ENCODE data around the gene TUBB1.

The TUBB1 gene

GRCh38 chr20:59013031-59013951 is 5.9 kb upstream of the TUBB1 start:
- peak overlapping the region; percentile 21 for H3K27ac ChIP-seq
- TF ChIP-seq, protein P1, sequence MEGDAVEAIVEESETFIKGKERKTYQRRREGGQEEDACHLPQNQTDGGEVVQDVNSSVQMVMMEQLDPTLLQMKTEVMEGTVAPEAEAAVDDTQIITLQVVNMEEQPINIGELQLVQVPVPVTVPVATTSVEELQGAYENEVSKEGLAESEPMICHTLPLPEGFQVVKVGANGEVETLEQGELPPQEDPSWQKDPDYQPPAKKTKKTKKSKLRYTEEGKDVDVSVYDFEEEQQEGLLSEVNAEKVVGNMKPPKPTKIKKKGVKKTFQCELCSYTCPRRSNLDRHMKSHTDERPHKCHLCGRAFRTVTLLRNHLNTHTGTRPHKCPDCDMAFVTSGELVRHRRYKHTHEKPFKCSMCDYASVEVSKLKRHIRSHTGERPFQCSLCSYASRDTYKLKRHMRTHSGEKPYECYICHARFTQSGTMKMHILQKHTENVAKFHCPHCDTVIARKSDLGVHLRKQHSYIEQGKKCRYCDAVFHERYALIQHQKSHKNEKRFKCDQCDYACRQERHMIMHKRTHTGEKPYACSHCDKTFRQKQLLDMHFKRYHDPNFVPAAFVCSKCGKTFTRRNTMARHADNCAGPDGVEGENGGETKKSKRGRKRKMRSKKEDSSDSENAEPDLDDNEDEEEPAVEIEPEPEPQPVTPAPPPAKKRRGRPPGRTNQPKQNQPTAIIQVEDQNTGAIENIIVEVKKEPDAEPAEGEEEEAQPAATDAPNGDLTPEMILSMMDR (conservative IDR thresholded peaks at IDR 0.05; ENCODE audit: low read depth): no peak
- DNase-seq (ENCODE audit: low spot score): no peak
- ChIA-PET CTCF (interaction anchor here (0.6 kb wide), 1 partner anchor 18 kb away, joined by 3 read pairs; no protein-coding TSS in a partner anchor), POLR2A (ENCODE audit: low non-redundant PET) (no interaction called here)

DNA sequence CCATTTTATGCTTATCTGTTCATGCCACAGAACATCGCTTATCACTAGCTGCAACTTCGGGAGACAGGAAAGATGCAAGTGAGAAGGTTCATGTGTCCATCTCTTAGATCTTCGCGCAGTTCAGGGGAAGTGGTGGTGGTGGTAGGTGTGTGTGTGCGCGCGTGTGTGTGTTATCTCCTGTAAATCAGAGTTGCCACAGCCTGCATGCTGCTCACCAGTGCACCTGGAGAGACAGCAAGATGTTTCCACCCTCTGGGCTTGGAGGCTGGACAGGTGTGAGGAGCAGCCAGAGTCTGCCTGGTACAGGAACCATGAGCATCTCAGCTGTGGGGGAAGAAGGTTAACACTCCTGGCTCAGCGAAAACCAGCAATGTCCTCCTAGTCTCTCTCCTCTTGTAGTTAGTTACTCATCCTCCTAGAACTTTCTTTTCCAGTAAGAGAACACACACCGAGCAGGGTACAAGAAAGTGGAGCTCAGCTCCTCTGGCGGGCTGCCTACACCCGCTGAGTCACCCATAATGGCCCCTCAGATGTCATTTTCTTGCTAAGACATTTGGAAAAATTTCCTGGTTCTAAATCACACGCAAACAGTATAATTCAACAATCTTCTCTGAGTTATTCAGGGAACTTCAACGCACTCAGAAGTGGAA is 5.1 kb upstream of the TUBB1 start:
- POLR2A ChIA-PET (ENCODE audit: low non-redundant PET): no interaction called here
- peak overlapping the region; percentile 21; the same call in 1 of the 2 replicates for H3K27ac ChIP-seq
- TF ChIP-seq, protein P1 (conservative IDR thresholded peaks at IDR 0.05; ENCODE audit: low read depth): no peak
- DNase-seq (ENCODE audit: low spot score): no peak
- CTCF ChIA-PET: interaction anchor here (0.6 to 0.7 kb wide), 2 partner anchors 18 to 74 kb away, joined by 3 read pairs; no protein-coding TSS in a partner anchor

DNA sequence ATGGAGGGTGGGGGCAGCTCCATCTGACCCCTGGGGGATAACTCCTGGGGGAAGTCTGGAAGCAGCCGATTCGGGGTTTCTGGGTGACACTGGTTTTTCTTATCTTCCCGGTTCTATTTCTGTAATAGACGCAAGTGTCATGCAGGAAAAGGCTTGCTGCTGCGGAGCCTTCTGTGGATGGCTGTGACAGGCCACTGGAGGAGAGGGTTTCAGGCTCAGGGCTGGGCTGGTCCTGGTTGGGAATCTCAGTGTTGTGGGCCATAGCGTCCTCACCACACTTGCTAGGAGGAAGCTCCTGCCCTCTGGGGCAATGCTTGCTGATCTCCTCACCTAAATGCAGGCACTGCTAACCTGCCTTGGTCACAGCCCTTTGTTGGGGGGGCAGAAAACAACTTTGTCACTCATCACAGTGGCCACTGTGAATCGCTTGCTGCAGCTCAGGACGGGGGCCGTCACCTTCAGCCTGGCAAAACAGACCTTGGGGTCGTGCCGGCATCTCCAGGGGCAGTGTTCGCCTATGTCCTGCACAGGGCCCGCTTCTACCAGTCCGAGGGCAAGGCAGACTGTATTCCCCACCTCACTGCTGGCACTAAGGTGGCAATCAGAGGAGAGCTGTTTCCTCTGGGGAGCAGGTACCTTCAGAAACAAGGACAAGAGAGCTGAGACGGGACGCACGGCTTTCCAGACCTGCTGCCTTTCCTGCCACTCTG is 4.4 kb upstream of the TUBB1 start:
- TF ChIP-seq, protein P1 (conservative IDR thresholded peaks at IDR 0.05; ENCODE audit: low read depth): no peak
- CTCF ChIA-PET: interaction anchor here (0.6 to 0.7 kb wide), 2 partner anchors 17 to 73 kb away, joined by 3 read pairs; no protein-coding TSS in a partner anchor

GRCh38 chr20:59015411-59015810 is 3.8 kb upstream of the TUBB1 start:
- DNase-seq (ENCODE audit: low spot score): no peak
- ChIA-PET CTCF (interaction anchor here (0.6 to 0.7 kb wide), 3 partner anchors 10 to 207 kb away, joined by 3 to 6 read pairs (median 4); no protein-coding TSS in a partner anchor), POLR2A (ENCODE audit: low non-redundant PET) (no interaction called here)
- H3K27ac ChIP-seq: peak overlapping the region; percentile 53; the same call in 1 of the 2 replicates
- TF ChIP-seq, protein P1 (conservative IDR thresholded peaks at IDR 0.05; ENCODE audit: low read depth): no peak

More for the DNA sequence above, 4.4 kb upstream of the TUBB1 start:
- peak overlapping the region; percentile 1; the same call in 1 of the 2 replicates for H3K27ac ChIP-seq
- DNase-seq (ENCODE audit: low spot score): no peak
- POLR2A ChIA-PET (ENCODE audit: low non-redundant PET): no interaction called here

- DNase-seq (ENCODE audit: low spot score): no peak
- TF ChIP-seq, protein P1 (conservative IDR thresholded peaks at IDR 0.05; ENCODE audit: low read depth): no peak
- ChIA-PET CTCF (interaction anchor here (0.6 to 0.8 kb wide), 5 partner anchors 9 to 374 kb away, joined by 3 to 6 read pairs (median 3); no protein-coding TSS in a partner anchor), POLR2A (ENCODE audit: low non-redundant PET) (no interaction called here)
- peak overlapping the region; percentile 53; the same call in 1 of the 2 replicates for H3K27ac ChIP-seq
Observed at GRCh38 chr20:59015812-59016711, 3.2 kb upstream of the TUBB1 start.

Data from RWPE1 (cell line).